Mesothelial cell of epicardium (in vitro differentiated cells): ENCODE results near the gene ITPRIPL1. TPM values are rescaled to one million over a fixed set of nuclear protein-coding genes. Genes with fewer than 3 reads are reported as not detected.

Source experiments
- DNase-seq, 2 experiments: peaks; one replicate each; pipeline ENCODE4 v3.0.0; 2021; ENCODE audit warnings: low spot score in 2 of 2; ENCODE audit not compliant: unreplicated experiment in 2 of 2
- H3K27ac Mint-ChIP-seq: 2 replicates; pipeline ENCODE4 v1.8.0; 2021; ENCODE audit warnings: mixed read lengths
- H3K27me3 Mint-ChIP-seq: 2 replicates; pipeline ENCODE4 v1.8.0; 2021; ENCODE audit warnings: low read depth, mixed read lengths
- H3K36me3 Mint-ChIP-seq: 2 replicates; pipeline ENCODE4 v1.8.0; 2021; ENCODE audit warnings: mixed read lengths
- H3K4me1 Mint-ChIP-seq: 2 replicates; pipeline ENCODE4 v1.8.0; 2021; ENCODE audit warnings: mixed read lengths
- H3K4me3 Mint-ChIP-seq: 2 replicates; pipeline ENCODE4 v1.8.0; 2021; ENCODE audit warnings: mild to moderate bottlenecking, moderate library complexity, mixed read lengths
- H3K9me3 Mint-ChIP-seq: 2 replicates; pipeline ENCODE4 v1.8.0; 2021; ENCODE audit warnings: mixed read lengths
- total RNA-seq: library from RNA; stranded (reverse); gene quantifications from 3 replicates; pipeline ENCODE4 v1.2.1, GENCODE V29; 2021
- TF ChIP-seq, protein P1 (sequence below): fragments of 200-600 bp; sonication (generic); IDR thresholded peaks from one replicate; pipeline ENCODE4 v1.5.0; 2021; ENCODE audit warnings: antibody characterized with exemption; ENCODE audit not compliant: unreplicated experiment

ITPRIPL1 gene
- total RNA-seq, 1 donor from 2014 or later, result 8.9 TPM

DNA sequence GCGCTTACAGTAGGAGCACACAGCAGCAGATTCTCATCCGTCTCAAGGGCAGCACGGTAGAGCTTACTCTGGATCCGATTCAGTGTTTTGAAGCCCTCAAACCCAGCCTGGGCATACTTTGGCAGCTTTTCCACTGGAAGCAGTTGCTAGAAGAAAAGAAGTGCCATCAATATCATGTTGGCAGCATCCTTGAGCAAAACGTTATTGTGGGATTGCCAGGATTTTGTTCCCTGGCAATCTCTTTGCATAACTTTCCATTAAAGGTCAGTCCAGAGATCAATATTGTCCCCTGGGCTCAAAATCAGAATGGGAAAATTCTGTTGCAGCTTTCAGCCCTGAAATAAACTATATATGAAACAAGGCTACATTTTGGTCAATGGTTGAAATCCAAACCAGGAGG is 28.2 kb upstream of the ITPRIPL1 start:
- H3K4me3 Mint-ChIP-seq, result no peak overlapping the region
- peaks cover 68% of the 10 kb centered on the region for H3K36me3 Mint-ChIP-seq
- H3K27ac Mint-ChIP-seq, result no peak overlapping the region
- H3K27me3 Mint-ChIP-seq, result no peaks in the 10 kb centered on the region
- DNase-seq, result no peak
- TF ChIP-seq, protein P1, sequence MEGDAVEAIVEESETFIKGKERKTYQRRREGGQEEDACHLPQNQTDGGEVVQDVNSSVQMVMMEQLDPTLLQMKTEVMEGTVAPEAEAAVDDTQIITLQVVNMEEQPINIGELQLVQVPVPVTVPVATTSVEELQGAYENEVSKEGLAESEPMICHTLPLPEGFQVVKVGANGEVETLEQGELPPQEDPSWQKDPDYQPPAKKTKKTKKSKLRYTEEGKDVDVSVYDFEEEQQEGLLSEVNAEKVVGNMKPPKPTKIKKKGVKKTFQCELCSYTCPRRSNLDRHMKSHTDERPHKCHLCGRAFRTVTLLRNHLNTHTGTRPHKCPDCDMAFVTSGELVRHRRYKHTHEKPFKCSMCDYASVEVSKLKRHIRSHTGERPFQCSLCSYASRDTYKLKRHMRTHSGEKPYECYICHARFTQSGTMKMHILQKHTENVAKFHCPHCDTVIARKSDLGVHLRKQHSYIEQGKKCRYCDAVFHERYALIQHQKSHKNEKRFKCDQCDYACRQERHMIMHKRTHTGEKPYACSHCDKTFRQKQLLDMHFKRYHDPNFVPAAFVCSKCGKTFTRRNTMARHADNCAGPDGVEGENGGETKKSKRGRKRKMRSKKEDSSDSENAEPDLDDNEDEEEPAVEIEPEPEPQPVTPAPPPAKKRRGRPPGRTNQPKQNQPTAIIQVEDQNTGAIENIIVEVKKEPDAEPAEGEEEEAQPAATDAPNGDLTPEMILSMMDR, result no peak
- H3K4me1 Mint-ChIP-seq, result no peaks in the 10 kb centered on the region
- H3K9me3 Mint-ChIP-seq, result no peaks in the 10 kb centered on the region

DNA sequence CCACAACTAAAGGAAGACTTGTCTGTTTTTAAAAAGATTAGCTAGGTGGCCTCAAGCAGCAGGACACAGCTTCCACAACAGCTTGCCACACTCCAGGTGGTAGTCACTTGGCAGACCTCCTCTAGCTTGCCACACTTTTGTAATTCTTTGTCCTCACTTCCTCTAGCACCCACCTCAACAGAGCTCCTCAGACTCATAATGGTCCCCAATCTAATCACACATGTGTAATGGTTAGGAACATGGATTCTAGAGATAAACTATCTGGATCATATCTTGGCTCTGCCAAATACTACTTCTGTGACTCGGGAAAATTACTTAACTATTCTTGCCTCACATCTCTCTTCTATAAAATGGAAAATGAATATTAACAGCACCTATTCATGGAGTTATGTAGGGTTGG is 23.3 kb upstream of the ITPRIPL1 start:
- Mint-ChIP-seq H3K4me3 (no peak overlapping the region), H3K27ac (no peak overlapping the region), H3K4me1 (peaks cover 27% of the 10 kb centered on the region), H3K9me3 (no peaks in the 10 kb centered on the region), H3K27me3 (no peaks in the 10 kb centered on the region), H3K36me3 (peaks cover 53% of the 10 kb centered on the region)
- no peak for DNase-seq
- TF ChIP-seq, protein P1, result no peak

DNA sequence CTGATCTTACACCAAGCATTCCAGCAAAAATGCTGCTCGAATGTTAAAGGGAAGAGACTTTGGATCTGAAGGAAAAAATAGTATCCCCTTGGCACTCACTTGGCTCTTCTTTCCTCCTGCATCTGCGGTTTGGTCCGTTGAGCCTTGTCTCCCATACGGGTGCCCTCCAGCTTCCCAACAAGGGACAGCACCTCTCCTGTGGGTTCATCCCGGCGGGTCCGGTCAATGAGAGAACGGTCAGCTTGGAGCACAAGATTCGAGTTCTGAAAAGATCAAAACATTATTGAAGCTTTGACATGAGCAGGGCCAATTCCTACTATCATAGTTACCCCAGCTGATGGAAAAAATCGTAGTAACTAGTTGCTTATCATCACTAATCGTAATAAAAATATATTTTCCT is 20.5 kb upstream of the ITPRIPL1 start:
- peak overlapping the region; percentile 53 for H3K27ac Mint-ChIP-seq
- H3K4me3 Mint-ChIP-seq, result peak overlapping the region; percentile 99
- H3K4me1 Mint-ChIP-seq, result peaks cover 27% of the 10 kb centered on the region
- H3K9me3 Mint-ChIP-seq, result no peaks in the 10 kb centered on the region
- peaks cover 31% of the 10 kb centered on the region for H3K36me3 Mint-ChIP-seq
- TF ChIP-seq, protein P1, result no peak
- H3K27me3 Mint-ChIP-seq, result no peaks in the 10 kb centered on the region
- DNase-seq, result no peak

DNA sequence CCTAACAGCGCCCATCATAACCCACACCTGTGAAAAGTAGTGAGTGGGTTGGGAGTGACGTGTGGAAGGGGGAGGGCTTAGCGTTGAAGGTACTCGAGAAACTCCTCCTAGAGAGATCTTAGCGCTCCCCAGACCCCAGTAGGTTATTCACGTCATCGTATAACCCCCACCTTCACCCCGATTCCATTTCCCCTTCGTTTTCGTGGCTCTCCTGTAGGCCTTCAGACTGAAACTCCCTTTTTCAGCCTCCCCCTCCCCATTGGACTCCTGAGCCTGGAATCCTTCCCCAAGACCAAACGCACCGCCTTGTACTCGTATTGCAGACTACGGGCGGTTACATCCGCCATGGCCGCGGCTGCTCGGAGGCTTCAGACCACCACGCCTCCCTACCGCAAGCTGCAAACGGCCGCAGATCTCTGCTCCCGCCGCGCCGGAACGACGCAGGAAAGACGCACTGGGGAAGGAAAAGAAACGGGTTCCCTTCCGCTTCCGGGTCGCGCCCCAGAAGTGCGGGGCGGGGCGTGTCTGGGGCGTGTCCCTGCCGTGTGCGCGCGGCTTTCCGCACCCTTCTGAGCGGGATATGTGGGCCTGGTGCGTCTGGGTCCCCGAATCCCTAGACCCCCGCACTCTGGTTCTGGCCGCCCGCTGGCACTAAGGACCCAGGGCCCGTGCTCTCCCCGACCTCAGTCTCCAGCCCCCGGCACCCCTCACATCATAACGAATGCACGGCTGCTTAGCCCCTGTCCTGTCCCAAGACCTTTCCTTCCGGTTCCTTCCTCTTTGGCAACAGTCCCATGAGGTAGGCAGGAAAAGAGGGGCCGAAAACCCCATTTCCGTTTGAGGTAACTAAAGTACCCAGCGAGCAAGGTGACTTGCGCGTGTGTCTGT is 19.8 kb upstream of the ITPRIPL1 start, which contains the start of gene SNRNP200:
Gene SNRNP200, minus strand, starts transcription at position 456 of the 888 bp plus-strand sequence. Its CDS starts 109 bp downstream, at position 347.
- Mint-ChIP-seq H3K27me3 (peaks cover 3% of the 10 kb centered on the region), H3K4me3 (peak within 1 kb of the TSS; percentile 99), H3K36me3 (peaks cover 31% of the 10 kb centered on the region), H3K4me1 (peaks cover 27% of the 10 kb centered on the region), H3K9me3 (no peaks in the 10 kb centered on the region), H3K27ac (peak within 1 kb of the TSS; percentile 98)
- peak; percentile 64 to 84 for DNase-seq
- TF ChIP-seq, protein P1, result no peak

DNA sequence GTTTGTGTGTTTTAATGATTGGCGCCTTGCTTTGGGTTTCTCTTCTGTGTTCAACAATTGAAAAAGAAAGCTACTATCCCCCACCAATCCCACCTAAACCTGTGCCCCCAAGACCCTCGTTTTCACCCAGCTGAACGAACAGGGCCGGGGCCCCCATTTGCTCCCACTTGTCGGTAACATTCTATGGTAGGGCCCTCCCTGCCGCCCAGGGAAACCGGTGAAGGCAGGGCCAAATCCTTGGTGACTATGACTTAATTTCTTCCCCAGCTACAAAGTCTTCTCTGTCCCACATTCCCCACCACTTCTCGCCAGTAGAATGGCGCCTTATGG is 19.2 kb upstream of the ITPRIPL1 start:
- TF ChIP-seq, protein P1, result no peak
- H3K27ac Mint-ChIP-seq, result peak overlapping the region; percentile 98

More for the DNA sequence above, 19.2 kb upstream of the ITPRIPL1 start:
- Mint-ChIP-seq H3K27me3 (peaks cover 3% of the 10 kb centered on the region), H3K4me1 (peaks cover 27% of the 10 kb centered on the region), H3K4me3 (peak overlapping the region; percentile 99), H3K9me3 (no peaks in the 10 kb centered on the region), H3K36me3 (peaks cover 29% of the 10 kb centered on the region)
- no peak for DNase-seq
